ENCODE data around the gene COL3A1.

Gene COL3A1

DNA sequence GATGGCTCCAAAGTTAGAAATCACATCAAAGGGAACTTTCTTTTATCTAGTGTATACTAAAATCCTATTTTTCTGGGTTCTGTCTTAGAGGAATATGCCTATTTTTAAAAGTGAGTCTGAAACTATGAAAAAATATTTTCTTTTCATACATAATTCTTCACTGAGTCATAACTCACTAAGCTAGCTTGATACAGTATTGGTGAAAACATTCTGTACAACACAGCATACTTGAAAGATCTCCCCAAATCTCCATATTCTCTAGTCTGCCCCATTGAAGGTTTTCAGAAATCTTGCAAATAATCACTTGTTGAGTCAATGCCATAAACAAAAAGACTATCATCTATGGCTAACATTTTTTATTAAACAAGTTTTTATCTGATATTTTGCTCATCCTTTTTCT, 44.5 kb downstream of the COL3A1 start:
- DNase-seq, result peak; percentile 48

DNA sequence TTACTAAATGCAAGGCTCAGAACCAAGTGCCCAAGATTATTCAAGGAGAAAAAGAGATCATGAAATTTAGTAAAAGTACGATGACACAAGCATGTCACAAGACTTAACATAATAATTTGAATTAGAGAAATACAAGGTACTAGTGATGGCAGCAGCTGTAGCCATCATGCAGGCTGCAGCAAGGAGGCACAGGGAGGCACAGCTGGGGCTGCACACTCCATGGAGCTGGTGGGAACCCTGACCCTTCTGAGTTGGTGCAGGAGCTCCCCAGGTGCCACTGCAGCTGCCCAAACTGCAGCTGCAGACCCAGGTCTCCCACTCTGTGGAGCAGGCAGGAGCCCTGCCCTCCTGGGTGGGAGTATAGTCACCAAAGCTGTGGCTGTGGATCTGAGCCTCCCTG, 46.0 kb downstream of the COL3A1 start:
- no peak for DNase-seq

DNA sequence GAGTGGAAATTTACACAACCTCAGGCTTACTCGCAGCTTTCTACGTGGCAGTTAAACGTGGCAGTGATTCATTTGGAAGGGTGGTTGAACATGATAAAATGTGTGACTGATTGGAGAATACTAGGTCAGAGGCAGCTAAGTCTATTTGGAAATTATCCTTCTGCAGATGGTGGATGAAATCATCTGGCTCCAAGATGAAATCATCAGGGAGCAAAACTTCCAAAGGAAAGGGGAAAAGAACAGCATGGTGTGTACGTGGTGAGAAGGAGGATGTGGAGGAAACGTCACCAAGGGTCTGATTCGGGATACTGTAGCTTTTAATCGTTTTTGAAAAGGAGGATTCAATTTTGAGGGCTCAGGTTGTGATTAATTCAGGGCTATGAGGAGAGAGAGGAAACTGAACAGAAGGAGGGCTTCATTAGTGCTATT, 47.9 kb downstream of the COL3A1 start:
- DNase-seq, result peak; percentile 85

DNA sequence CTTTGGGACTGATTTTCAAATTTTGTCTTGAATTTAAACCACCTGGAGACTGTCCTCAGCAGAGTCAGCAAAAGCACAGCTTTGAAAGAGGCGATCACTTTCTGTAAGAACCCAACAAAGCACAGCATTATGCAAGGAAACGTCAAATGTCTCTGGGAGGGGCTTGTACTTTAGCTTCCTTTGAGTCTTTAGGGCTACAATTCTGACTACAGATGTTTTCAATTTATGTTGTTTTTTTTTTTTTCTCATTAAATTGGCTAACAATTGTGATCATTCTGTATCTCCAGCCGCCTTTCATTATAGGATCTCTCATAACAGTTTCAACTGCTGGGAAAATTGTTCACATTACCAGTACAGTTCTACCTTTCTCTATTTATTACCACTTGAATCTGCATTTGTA, 48.3 kb downstream of the COL3A1 start:
- DNase-seq, result peak; percentile 56

DNA sequence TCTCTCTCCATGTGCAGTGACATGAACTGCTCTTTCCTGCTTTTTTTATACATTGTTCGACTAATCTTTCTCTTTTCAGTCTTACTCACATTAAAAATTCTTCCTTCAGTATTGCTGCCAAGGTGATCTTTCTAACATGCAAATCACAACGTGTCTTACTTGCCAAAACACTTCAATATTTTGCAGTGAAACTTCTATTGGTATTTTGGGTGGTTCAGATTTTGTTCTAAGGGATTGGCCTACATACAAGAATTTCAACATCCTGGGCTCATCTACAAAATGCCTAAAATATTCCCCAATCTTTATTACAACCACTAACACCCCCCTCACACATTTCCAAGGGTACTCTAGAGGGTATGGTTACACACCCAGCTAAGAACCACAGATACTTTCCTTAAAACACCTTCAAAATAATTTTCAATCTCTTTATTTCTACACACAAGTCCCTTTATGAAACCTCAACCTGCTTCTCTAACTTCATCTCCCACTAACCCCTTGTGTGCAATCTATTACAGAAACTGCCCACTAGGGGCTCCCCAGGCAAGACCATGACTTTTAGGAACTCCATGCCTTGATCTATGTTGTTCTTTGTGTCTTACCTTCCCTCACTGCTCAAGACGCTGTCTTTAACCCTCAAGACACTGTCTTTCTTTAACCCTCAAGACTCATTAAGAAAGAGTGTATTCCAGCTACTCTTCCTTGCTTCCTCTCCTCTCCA, 50.9 kb downstream of the COL3A1 start:
- DNase-seq, result no peak

DNA sequence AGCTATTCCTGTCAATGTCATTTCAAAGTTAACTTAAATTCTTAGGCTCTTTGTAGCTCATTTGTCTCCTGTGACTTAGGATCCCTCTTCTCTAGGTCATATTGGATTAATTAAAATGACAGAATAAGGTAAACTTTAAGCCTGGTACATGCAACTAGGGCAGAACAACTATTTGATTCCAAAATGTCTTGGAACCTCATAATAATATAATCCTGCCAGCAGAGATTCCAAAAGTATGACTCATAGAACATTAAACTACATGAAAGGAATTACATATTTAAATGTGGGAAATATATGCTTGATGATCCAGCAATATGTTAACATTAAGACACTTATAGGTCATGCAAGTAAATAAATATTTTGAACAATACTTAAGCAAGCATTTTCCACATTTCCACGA, 63.3 kb downstream of the COL3A1 start:
- peak; percentile 76 for DNase-seq

DNA sequence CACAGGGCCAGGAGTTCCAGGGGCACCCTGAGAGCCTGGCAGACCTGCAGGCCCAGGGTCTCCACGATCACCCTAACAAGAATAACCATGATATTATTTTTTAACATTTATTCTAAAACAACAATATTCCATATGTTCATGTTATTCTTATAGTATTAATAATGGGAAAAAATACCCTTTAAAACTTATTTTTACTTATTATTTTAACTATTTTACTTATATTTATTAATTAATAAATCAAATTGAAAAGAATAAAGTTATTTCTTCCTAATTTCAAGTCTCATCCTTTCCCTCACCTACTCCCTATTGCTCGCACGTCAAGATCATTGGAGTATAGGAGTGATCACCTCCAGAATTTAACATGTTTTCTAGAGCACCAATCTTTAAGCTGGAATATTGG, 71.7 kb downstream of the COL3A1 start:
- DNase-seq, result no peak

DNA sequence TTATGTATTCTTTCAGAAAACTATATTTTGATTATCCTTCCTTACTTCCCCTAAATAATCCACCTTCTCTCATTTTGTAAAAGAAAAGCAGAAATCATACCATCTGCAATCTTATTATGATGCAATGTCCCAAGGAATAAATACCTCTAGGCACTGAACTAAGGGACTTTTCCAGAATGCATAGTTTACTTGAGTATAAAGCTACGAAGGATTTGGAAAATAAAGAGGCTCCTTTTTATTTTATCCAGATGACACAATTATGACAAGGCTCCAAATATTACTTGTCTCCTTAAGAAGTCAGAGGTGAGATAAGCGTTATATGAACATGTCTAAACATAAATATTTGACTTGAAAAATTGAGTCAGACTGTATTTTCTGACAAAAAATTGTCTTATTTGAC, 72.1 kb downstream of the COL3A1 start:
- no peak for DNase-seq

DNA sequence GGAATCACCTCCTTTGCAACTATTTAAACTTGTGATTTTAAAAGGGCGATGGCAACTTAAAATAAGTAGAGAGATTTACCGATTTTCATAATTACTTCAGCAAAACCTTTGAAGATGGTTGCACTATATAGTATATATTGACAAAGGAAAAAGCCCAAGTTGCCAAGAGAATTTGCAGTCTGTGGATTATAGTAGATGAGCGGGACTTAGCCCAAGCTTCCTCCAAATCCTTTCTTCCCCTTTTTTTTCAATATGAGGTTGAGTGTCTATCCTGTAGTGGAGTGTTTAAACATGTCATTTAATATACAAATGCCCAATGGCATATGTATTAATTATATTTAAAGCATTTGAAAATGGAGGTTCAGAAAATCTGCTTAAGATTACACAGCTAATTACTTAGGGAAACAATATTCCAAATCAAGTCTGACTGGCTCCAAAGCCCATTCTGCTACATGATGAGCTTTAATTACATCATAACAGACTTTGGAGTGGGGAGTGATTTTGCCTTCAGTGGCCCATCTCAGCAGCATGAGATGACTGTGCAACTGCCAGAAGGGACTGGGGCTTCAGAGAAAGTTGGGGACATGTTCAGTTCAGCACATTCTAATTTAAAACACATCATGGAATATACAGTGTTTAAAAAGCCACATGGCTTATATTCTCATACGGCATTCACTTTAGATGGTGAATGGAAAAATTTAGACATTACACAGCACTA, 73.2 kb downstream of the COL3A1 start:
- no peak for DNase-seq

DNA sequence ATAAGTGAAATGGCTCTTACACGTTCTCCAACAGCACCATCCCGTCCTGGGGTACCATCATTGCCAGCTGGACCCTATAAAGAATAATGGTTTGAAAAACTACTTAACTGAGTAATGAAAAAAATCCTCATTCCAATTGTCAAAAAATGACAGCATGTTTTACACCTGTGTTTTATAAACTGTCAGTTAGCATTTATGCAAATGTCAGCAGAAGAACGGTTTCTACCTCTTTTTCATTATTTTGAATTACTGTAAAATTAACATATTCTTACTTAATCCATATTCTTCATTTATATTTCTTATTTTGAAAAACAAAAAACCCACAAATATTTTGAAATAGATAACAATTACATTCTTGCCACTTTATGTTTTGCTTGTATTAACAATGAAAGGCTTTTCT, 74.0 kb downstream of the COL3A1 start:
- DNase-seq, result no peak

DNA sequence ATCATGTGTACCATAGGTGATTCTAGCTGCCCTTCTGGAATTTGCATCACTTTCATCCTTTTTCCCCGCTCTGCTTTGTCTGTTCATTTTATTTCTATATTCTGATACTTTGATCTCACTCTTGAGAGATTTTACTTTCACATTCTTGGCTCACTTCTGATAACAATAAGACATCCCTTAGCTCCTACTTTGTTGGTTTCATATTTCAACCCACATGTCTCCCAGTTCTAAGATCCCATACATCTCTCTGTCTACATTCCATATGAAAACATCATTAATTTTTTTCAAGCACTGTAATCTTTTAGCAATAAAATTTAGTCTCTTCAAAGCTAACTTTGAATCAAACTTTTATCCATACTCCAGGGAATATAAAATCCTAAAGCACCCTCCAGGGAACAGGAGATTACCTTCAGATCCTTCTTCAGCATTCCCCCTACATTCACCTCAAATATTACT, 75.6 kb downstream of the COL3A1 start:
- peak; percentile 26 for DNase-seq

DNA sequence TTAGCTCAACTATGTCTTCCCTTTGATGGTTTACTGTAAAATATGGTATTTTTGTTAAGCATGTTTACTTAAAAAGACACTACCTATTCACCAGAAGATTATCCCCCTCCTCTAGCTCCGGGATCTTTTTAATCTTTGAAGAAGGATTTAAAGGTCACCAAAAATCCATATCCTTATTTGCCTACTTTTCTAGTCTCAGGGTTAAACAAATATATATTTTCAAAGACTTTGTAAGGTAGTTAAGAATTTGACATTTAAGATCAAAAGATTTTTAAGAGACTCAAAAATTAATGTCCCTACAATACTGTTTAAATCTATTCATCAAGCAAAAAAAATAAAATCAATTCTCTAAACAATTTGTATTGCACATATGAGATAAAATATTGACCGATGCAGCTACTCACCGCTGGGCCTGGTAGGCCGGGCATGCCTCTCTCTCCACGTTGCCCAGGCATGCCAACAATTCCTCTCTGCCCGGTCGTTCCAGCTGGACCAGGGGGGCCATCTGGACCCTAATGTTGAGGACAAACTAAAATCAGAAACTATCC, 76.1 kb downstream of the COL3A1 start:
- DNase-seq, result no peak

DNA sequence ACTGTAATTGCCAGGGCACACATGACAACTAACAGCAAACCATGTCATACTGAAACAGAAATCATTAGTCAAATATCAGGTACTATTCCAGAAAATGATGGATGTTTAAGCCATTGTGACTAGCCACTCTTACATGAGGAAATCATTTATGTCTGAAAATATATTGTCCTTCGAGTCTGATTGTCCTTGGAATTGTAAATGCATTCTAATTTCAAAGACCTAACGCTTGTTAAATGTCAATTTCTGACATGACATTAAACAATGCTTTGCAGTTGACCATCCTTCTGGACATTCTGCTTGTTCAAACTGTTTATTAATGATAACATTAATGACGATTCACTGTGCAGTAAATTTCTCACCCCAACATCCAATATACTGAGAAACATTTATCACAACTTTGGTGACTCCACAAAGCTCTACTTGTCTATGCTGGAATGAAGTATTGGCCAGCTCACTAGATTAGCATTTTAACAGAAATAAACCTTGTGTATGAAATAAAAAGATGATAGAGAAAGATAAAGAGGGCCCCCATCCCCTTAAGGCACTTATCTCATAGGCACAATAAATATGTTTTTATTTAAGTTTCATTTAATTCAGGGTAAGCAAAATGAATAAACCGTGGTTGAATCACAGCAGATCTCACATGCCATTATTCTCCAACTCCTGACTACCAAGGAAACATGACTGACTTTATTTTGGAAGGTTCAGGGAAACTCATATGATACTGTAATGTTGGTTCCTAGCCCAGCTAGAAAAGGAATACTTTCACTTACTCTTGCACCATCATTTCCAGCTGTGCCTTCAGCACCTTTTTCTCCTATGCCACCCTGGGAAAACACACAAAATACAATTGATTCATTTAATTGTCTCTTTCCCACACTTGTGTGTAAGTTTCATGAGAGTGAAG, 82.3 kb downstream of the COL3A1 start:
- DNase-seq, result no peak

DNA sequence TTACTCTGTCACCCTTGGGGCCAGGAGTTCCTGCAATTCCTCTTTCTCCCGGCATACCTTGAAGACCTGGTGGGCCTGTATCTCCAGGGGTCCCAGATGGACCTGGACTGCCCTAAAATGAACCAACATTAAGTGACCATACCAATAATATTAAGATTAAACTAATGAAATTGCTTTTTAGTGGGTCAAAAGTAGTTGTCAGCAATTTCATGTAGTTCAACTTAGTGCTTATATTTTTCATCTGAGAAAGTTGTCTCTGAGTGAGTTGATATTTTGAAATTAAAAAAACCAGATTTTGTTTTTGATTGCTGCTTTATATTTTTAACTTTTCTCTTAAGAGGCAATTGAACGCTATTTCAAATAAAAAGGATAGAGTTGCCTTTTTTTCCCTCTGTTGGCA, 83.1 kb downstream of the COL3A1 start:
- no peak for DNase-seq

DNA sequence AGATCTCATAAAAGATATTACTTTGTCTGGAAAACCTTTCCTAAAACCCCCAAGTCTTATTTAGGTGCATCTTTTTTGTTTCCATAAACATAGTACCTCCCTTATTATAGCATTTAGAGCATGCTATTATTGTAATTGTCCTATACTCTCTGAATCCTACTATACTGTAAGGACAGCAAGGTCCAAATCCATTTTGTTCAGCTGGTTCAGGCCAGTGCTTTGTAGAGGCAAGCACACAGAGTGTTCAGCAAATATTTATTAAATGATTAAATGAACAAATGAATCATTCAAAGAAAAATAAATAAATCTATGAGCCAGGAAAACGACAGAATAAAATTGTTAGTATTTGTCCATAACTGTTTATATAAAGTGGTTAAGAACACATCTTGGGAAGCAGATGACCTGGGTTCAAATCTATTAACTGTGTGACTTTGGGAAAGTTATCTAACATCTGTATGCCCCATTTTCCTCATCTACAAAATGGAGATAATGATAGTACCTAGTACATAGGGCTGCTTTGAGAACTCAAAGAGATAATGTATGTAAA, 86.0 kb downstream of the COL3A1 start:
- peak; percentile 12 for DNase-seq

Data from EL (cell line).